Neuronal stem cell (in vitro differentiated cells): ENCODE data around the gene CYP3A4.
"Not testable (repeated sequence)": the region's sequence is repeated elsewhere in the genome, so short reads cannot be mapped to it uniquely, and the experiment has no call there.

Experiments
- DNase-seq: peaks from one replicate; pipeline ENCODE4 v3.0.0-alpha.2; 2013; ENCODE audit warnings: low spot score
- H2AFZ ChIP-seq: one replicate; pipeline ENCODE4 v1.6.1; 2013; ENCODE audit warnings: mild to moderate bottlenecking, low read length, inconsistent platforms
- H2AK5ac ChIP-seq: 2 replicates; pipeline ENCODE4 v1.6.1; 2013; ENCODE audit warnings: low read depth, mild to moderate bottlenecking, inconsistent platforms, low read length, moderate library complexity, mixed read lengths
- H2BK120ac ChIP-seq: 2 replicates; pipeline ENCODE4 v1.6.1; 2013; ENCODE audit warnings: low read depth, mild to moderate bottlenecking, inconsistent platforms, low read length, moderate library complexity, mixed read lengths
- H2BK12ac ChIP-seq: one replicate; pipeline ENCODE4 v1.6.1; 2013; ENCODE audit warnings: low read length, inconsistent platforms
- H2BK15ac ChIP-seq: 2 replicates; pipeline ENCODE4 v1.6.1; 2013; ENCODE audit warnings: mild to moderate bottlenecking, low read length, inconsistent platforms, mixed read lengths
- H2BK5ac ChIP-seq: one replicate; pipeline ENCODE4 v1.6.1; 2013; ENCODE audit warnings: inconsistent platforms, mild to moderate bottlenecking, low read length, moderate library complexity
- H3K14ac ChIP-seq: one replicate; pipeline ENCODE4 v1.6.1; 2013; ENCODE audit warnings: low read length, inconsistent platforms
- H3K18ac ChIP-seq: 2 replicates; pipeline ENCODE4 v1.6.1; 2013; ENCODE audit warnings: low read length, inconsistent platforms
- H3K23ac ChIP-seq: 2 replicates; pipeline ENCODE4 v1.6.1; 2013; ENCODE audit warnings: low read depth, mild to moderate bottlenecking, mixed read lengths, low read length, inconsistent platforms; ENCODE audit not compliant: poor library complexity
- H3K27ac ChIP-seq: replicated peaks from 3 replicates; pipeline ENCODE4 v1.5.1; 2013; ENCODE audit warnings: low read length, inconsistent platforms
- H3K27me3 ChIP-seq, 3 experiments: 2 replicates each; pipeline ENCODE4 v1.6.1; 2013; ENCODE audit warnings: low read length in 3 of 3, mild to moderate bottlenecking in 2 of 3, inconsistent platforms in 1 of 3, low read depth in 1 of 3, mixed read lengths in 1 of 3, moderate library complexity in 1 of 3; ENCODE audit not compliant: control insufficient read depth in 3 of 3, insufficient read depth in 3 of 3
- H3K36me3 ChIP-seq, 2 donors: replicated peaks in 1 of 2; 2 replicates each; pipeline ENCODE4 v1.6.1; 2013; ENCODE audit warnings: low read length in 2 of 2; ENCODE audit not compliant: control insufficient read depth in 2 of 2, insufficient read depth in 2 of 2
- H3K4ac ChIP-seq: 2 replicates; pipeline ENCODE4 v1.6.1; 2013; ENCODE audit warnings: inconsistent platforms, mild to moderate bottlenecking, low read length, moderate library complexity
- H3K4me1 ChIP-seq, 2 donors: 1 replicate in 1 of 2; 2 replicates in 1 of 2; pipeline ENCODE4 v1.6.1; 2013; ENCODE audit warnings: low read length in 2 of 2, low read depth in 1 of 2; ENCODE audit not compliant: control insufficient read depth in 2 of 2, insufficient read depth in 1 of 2
- H3K4me2 ChIP-seq: one replicate; pipeline ENCODE4 v1.6.1; 2013; ENCODE audit warnings: mild to moderate bottlenecking, low read length, inconsistent platforms; ENCODE audit not compliant: insufficient read depth, poor library complexity, severe bottlenecking
- H3K4me3 ChIP-seq, 2 donors: 2 replicates each; pipeline ENCODE4 v1.5.1; 2013; ENCODE audit warnings: low read length in 2 of 2, mild to moderate bottlenecking in 2 of 2, inconsistent platforms in 1 of 2, moderate library complexity in 1 of 2
- H3K79me1 ChIP-seq: one replicate; pipeline ENCODE4 v1.6.1; 2013; ENCODE audit warnings: low read depth, mild to moderate bottlenecking, inconsistent platforms, low read length, moderate library complexity
- H3K9ac ChIP-seq: one replicate; pipeline ENCODE4 v1.6.1; 2013; ENCODE audit warnings: mild to moderate bottlenecking, low read depth, low read length, inconsistent platforms; ENCODE audit not compliant: poor library complexity
- H3K9me3 ChIP-seq, 2 donors: replicated peaks in 1 of 2; 2 replicates each; pipeline versions ENCODE3 to v1.6.1; 2013; ENCODE audit warnings: low read length in 2 of 2, mild to moderate bottlenecking in 2 of 2, inconsistent platforms in 1 of 2, low read depth in 1 of 2, mixed read lengths in 1 of 2, moderate library complexity in 1 of 2; ENCODE audit not compliant: control insufficient read depth in 2 of 2, insufficient read depth in 1 of 2
- H4K8ac ChIP-seq: one replicate; pipeline ENCODE4 v1.6.1; 2013; ENCODE audit warnings: low read depth, mild to moderate bottlenecking, inconsistent platforms, low read length, moderate library complexity
- H4K91ac ChIP-seq: one replicate; pipeline ENCODE4 v1.6.1; 2013; ENCODE audit warnings: low read length, low read depth, mild to moderate bottlenecking, inconsistent platforms; ENCODE audit not compliant: poor library complexity
- WGBS, 2 donors: extraction: QIAGEN DNeasy Blood & Tissue Kit; methylation state at CpG; one replicate each; pipeline ENCODE4 v1.1.7; 2013; ENCODE audit warnings: missing lambda C conversion rate in 2 of 2, mixed read lengths in 1 of 2; ENCODE audit not compliant: insufficient read length in 2 of 2, insufficient replicate concordance in 1 of 2; ENCODE audit errors: extremely low coverage in 2 of 2; 5-methylcytosine and 5-hydroxymethylcytosine counted together

The CYP3A4 gene

DNA sequence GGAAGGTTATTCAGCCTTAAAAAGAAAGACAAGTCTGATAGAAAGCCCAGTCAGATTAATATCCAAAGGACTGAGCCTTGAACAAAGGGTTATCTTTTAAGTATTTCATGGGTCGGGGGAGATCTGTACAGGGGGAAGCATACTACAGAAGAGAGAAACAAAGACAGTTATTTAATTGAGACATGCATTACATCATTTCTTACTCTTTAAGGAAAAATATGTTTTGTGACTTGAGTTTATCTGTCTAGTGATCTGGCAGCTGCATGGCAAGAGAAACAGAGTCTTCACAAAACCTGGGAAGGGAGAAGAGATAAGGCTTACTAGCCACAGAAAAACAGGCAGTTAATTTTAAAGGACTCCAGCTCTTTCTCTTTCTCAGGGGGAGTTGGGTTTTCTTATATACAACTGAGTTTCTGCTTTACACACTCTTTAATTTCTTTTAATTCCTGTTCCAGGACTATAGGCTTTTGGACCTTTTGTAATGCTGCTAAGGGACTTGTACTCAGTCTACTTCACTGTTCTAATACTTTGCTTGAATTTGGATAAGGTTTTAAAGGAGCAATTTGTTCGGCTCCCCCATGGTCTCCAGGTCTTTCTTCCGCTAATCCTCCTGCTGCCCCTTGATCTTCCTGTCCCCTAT, 23.0 kb upstream of the CYP3A4 start:
- H3K79me1 ChIP-seq = no peaks in the 10 kb centered on the region
- no peak overlapping the region for H3K23ac ChIP-seq
- H3K36me3 ChIP-seq = no peaks in the 10 kb centered on the region
- no peak for DNase-seq
- H2BK5ac ChIP-seq = no peak overlapping the region
- H2AFZ ChIP-seq = no peak overlapping the region
- no peak overlapping the region for H4K91ac ChIP-seq
- no peaks in the 10 kb centered on the region for H3K4me1 ChIP-seq
- no peak overlapping the region for H3K14ac ChIP-seq
- H3K9ac ChIP-seq = no peak overlapping the region
- no peak overlapping the region for H3K27ac ChIP-seq
- H2BK120ac ChIP-seq = no peak overlapping the region
- H2AK5ac ChIP-seq = no peak overlapping the region
- no peak overlapping the region for H3K4me2 ChIP-seq
- no peaks in the 10 kb centered on the region for H3K27me3 ChIP-seq
- no peak overlapping the region for H2BK12ac ChIP-seq
- no CpG with 5 or more reads among the region's 3 CpGs for WGBS, 2 donors
- H2BK15ac ChIP-seq = no peak overlapping the region
- no peak overlapping the region for H3K4ac ChIP-seq
- H4K8ac ChIP-seq = no peak overlapping the region
- H3K9me3 ChIP-seq = peaks cover 0 to 5% of the 10 kb centered on the region in 2 donors
- no peak overlapping the region for H3K4me3 ChIP-seq
- H3K18ac ChIP-seq = no peak overlapping the region

DNA sequence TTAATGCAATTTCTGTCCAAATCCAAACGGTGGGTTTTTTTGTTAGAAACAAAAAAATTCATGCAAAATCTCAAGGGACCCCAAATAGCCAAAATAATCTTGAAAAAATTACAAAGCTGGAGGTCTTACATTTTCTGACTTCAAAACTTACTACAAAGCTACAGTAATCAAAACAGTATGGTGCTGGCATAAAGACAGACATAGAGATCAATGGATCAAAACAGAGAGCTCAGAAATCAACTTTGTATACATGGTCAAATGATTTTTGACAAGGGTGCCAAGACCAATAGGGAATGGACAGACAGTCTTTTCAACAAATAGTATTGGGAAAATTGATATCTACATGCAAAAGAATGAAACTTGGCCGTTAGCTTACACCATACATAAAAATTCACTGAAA, 21.7 kb upstream of the CYP3A4 start:
- Histone ChIP-seq H3K9me3 (peaks cover 0 to 5% of the 10 kb centered on the region in 2 donors), H3K4me3 (no peak overlapping the region), H2BK15ac (no peak overlapping the region), H3K4me1 (no peaks in the 10 kb centered on the region), H3K27me3 (no peaks in the 10 kb centered on the region), H3K14ac (no peak overlapping the region), H3K18ac (no peak overlapping the region), H3K9ac (no peak overlapping the region), H2AFZ (no peak overlapping the region), H3K36me3 (no peaks in the 10 kb centered on the region), H3K4ac (no peak overlapping the region), H2BK120ac (no peak overlapping the region), H3K27ac (no peak overlapping the region), H4K8ac (no peak overlapping the region), H2BK5ac (no peak overlapping the region), H2BK12ac (no peak overlapping the region), H3K79me1 (no peaks in the 10 kb centered on the region), H2AK5ac (no peak overlapping the region), H4K91ac (no peak overlapping the region), H3K4me2 (no peak overlapping the region), H3K23ac (no peak overlapping the region)
- WGBS, 2 donors = no CpG with 5 or more reads among the region's 2 CpGs
- DNase-seq = no peak

- not testable (repeated sequence) for H4K91ac ChIP-seq, DNase-seq, H3K27me3 ChIP-seq, H2BK120ac ChIP-seq, H3K4me3 ChIP-seq, H3K36me3 ChIP-seq, H2BK5ac ChIP-seq, H3K9ac ChIP-seq, H3K4me1 ChIP-seq, H2AFZ ChIP-seq, H3K79me1 ChIP-seq, H4K8ac ChIP-seq, H2AK5ac ChIP-seq, H3K27ac ChIP-seq, H2BK15ac ChIP-seq, H3K4ac ChIP-seq, H3K14ac ChIP-seq, H3K4me2 ChIP-seq, H3K23ac ChIP-seq, H3K18ac ChIP-seq, H3K9me3 ChIP-seq, H2BK12ac ChIP-seq
- no CpG with 5 or more reads among the region's 6 CpGs for WGBS, 2 donors
These were observed 19.1 kb upstream of the CYP3A4 start for GRCh38 chr7:99803118-99803517.

- H3K14ac ChIP-seq, H3K4me3 ChIP-seq, H3K9me3 ChIP-seq, H2BK15ac ChIP-seq, H2BK5ac ChIP-seq, H3K36me3 ChIP-seq, H2BK12ac ChIP-seq, H2BK120ac ChIP-seq, H3K4me2 ChIP-seq, H3K18ac ChIP-seq, H4K91ac ChIP-seq, H3K27ac ChIP-seq, DNase-seq, H3K23ac ChIP-seq, H2AK5ac ChIP-seq, H3K27me3 ChIP-seq, H2AFZ ChIP-seq, H3K9ac ChIP-seq, H3K79me1 ChIP-seq, H4K8ac ChIP-seq, H3K4ac ChIP-seq, H3K4me1 ChIP-seq: not testable (repeated sequence)
- WGBS, 2 donors = no CpG with 5 or more reads among the region's 3 CpGs
These were observed 17.4 kb upstream of the CYP3A4 start for GRCh38 chr7:99801407-99801806.
